SK-N-DZ (cell line): ENCODE results near the gene PRR5.

Experiments
- DNase-seq: peaks from one replicate; pipeline ENCODE4 v3.0.0-alpha.2; 2015; ENCODE audit warnings: low spot score

PRR5 gene

GRCh38 chr22:44753189-44754042 lies 51.4 kb downstream of the PRR5 start:
- DNase-seq: no peak

DNA sequence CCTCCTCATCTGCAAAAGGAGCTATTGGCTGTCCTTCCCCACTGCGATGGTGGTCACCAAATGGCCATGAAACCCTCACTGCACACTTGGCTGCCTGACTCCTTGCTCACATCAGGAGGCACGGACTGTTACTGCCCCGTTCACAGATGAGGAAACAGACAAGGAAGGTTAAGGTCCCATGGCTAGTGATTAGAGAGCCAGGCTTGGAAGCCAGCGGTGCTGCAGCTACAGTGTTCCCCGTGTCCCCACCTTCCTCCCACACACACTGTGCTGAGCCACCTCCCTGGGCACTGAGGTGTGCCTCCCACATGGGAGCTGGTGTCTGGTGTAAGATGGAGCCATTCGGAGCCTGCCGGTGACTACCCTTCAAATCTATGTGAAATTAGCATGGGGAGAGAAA lies 53.0 kb downstream of the PRR5 start:
- DNase-seq: no peak

- DNase-seq: no peak
Measured at GRCh38 chr22:44755417-44755816, 53.4 kb downstream of the PRR5 start.

DNA sequence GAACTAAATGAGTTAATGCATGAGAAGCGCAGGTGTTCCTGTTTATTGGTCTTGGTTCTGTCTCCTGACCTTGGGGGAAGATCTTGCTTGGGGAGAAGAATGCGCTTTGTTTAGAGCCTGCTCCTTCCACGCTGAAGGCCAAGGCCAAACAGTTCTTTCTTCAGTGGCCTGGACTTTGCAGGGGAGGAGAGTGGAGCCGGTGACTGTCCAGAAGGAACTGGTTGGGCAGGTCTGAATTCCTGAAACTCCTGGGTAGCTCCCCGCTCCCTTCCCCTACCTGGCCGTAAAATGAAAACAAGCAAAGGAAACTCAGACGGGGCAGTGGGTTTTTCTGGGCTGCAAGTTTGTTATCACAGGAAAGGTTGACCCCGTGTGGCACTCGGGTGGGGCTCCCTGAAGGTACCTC lies 54.0 kb downstream of the PRR5 start:
- no peak for DNase-seq

- no peak for DNase-seq
Measured at GRCh38 chr22:44758344-44758973, 56.5 kb downstream of the PRR5 start.

GRCh38 chr22:44759001-44759400 lies 57.0 kb downstream of the PRR5 start:
- DNase-seq: no peak

DNA sequence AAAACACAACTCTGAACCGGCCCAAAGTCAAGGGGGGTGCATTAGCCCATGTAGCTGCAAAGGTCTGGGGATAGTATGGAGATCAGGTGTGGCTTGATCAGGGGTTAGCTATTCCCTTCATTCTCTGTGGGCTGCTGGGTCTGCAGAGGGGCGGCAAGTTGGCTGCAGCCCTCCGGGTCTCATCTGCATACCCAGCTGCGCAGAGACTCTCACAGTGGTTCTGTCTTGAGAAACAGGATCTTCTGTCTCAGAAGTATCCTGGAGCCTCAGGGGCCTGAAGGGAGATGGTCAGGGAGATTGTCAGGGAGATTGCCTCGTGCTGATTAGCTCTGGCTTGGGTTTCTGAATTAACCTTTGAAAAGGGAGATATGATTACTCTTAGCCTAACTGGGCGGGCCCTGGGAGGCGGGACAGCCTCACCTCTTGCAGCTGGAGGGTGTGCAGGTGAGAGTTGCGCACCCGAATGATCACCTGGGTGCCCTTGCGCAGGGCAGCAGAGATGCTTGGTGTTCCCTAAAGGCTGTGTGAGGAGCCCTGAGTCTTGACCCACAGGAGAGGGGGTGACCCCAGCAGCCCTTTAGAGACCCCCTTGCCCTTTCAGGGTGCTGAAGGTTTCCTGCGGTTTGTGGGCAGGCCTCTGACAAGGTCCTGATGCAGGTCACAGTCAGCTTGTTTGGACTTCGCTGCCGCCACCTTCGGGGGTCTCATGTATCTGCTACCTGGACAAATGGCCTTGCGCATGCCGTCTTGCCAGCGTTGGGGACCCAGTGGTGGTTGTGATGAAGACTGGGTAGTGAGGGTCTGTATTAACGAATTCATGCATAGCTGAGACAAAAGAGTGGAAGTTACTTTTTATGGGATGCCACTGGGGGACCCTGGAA lies 57.7 kb downstream of the PRR5 start:
- no peak for DNase-seq

GRCh38 chr22:44760476-44760875 lies 58.5 kb downstream of the PRR5 start:
- no peak for DNase-seq

- no peak for DNase-seq
Measured at GRCh38 chr22:44761025-44761424, 59.0 kb downstream of the PRR5 start.

GRCh38 chr22:44764373-44764772 lies 62.4 kb downstream of the PRR5 start:
- no peak for DNase-seq

DNA sequence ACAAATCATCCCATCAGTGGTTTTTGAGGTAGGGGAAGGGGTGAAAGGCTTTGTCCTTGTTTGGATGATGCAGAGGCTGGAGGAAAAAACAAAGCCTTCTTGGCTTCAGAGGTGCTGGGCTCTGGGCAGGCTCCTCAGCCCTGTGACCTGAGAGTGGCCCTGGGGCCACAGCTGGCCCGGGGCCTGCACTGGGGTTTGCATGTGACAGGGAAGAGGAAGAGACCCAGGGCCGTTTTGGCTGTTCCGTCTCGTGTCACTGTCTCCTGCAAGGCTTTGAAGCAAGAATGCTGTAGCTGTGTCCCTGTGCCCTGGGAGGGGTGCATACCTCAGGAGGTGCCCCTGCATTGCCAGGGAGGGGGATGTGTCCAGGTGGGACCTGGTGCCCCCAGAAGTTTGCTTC lies 63.0 kb downstream of the PRR5 start:
- no peak for DNase-seq

DNA sequence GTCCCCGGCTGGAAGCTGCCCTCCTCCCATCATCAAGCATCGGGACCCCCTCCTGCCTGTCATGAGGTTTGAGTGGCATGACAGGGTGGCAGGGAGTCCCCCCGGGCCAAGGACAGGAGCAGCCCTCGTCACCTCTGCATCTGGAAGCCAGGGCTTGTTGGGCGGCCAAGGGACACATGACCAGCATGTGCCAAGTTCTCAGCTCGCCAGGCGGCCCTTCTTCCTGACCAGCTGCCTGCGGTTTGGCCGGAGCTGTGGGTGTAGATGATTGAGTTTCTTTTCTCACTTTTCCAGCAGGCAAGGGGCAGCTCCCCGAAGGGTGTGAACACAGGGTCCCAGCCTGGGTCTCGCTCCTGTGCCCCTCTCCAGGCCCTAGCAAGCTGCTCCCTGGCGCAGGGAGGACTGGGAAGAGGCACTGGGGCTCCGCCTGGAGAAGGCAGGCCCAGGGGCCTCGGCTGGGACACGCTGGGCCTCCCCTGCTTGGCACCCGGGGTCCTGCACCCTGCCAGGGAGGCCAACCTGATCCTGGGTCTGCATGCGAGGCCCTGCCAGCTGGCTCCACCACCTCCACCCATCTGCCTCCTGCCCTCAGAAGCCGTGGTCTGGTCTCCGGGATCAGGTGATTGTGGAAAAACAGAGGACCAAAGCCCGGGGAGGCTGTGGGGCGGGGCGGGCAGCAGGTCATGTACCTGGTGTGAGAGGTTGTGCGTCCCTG lies 63.7 kb downstream of the PRR5 start:
- DNase-seq: no peak

DNA sequence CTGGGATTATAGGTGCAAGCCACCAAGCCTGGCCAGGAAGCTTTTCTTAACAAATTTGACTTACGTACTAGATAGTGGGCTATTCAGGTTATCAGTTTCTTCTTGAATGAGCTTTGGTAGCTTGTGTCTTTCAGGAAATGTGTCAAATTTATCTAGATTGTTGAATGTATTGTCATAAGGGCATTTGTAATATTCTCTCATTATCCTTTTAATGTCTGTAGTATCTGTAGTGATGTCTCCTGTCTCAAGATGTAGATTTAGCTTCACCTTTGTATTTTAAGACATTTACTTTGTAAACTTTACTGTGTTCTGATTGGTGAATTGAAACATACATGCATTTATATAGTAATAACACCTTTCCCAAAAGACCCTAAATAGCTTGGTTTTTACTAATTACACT lies 71.1 kb downstream of the PRR5 start:
- DNase-seq: no peak

DNA sequence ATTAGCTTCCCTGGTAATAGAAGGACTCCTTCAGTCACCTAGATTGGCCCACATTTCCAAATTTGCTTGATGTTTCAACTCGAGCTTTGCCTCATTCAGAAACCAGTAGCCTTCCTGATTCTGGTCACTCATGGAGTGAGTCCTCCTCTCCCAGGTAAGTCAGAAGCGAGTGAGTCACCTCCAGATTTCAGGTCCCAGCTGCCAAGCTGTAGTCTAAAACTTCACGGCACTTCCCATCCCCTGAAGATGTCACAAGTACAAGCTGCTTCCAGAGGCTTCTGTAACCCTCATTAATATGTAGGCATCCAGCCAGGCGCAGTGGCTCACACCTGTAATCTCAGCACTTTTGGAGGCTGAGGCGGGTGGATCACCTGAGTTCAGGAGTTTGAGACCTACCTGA lies 73.9 kb downstream of the PRR5 start:
- no peak for DNase-seq

- no peak for DNase-seq
Measured at GRCh38 chr22:44776605-44777363, 74.8 kb downstream of the PRR5 start.

DNA sequence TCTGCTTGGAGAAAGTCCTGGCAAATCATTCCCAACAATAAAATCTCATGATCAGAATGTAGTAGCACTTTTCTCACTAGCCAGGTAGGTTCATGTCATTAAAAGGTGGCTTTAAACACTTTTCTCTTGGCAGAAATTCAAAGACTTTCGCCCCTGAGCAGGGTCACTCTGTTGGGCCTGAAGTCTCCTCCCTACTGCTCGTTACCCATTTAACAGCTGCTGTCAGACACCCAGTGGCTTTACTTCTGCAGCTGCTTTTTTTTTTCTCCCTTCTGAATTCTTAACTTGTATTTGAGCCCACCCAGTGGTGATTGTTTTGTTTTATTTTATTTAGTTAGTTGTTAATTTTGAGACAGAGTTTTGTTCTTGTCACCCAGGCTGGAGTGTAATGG lies 75.4 kb downstream of the PRR5 start:
- DNase-seq: no peak

- DNase-seq: no peak
Measured at GRCh38 chr22:44780876-44781449, 79.0 kb downstream of the PRR5 start.

- no peak for DNase-seq
Measured at GRCh38 chr22:44782363-44782963, 80.5 kb downstream of the PRR5 start.

DNA sequence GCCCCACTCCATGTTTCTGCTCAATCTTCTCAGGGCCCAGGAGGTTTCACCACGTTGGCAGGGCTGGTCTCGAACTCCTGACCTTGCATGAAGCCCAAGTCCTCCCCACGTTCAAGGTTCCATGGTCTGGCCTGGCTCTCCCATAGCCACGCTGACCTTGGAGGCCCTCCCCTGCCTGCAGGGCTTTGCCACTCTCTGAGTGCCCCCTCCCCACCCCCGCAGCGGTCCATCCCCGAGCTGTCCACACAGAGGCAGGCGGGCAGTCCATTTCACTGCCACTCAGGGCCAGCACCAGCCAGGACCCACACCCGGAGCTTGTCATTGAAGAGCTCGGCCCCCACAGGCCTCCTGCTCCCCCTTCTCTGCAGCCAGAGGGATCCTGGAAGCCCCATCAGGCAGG lies 81.1 kb downstream of the PRR5 start:
- DNase-seq: no peak

GRCh38 chr22:44783581-44783980 lies 81.6 kb downstream of the PRR5 start:
- no peak for DNase-seq
